ENCODE data around the gene LRRC61.
"Not testable (repeated sequence)": the region's sequence is repeated elsewhere in the genome, so short reads cannot be mapped to it uniquely, and the experiment has no call there.

- not testable (repeated sequence) for TF ChIP-seq POLR2A, POLR2AphosphoS5, POU2F2, SPI1, TAF1 (IDR thresholded peaks at IDR 0.05; ENCODE audit: low read depth, low read length)
Measured at GRCh38 chr7:150312649-150313366, 10.3 kb upstream of the LRRC61 start.
